DMS53 (cell line): ENCODE measurements around the gene CMC2.

ENCODE experiments used
- DNase-seq: peaks from one replicate; lab custom pipeline; 2025; lab: John Stamatoyannopoulos, UW

CMC2 gene

GRCh38 chr16:81003064-81003463 is 3.6 kb downstream of the CMC2 start:
- no peak for DNase-seq

DNA sequence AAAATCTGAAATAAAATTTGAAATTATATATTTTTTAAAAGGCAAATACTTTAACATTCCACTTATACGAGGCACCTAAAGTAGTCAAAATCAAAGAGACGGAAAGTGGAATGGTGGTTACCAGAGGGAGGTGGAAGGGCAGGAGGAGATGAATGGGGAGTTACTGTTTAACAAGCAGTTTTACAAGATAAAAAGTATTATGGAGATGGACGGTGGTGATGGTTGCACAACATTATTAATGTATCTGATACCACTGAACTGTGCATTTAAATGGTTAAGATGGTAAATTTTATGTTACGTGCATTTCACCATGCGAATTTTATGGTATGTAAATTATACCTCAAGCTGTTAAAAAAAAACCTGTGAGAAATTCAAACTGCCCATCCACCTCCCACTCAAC is 5.4 kb downstream of the CMC2 start:
- no peak for DNase-seq

GRCh38 chr16:81000873-81001272 is 5.8 kb downstream of the CMC2 start:
- DNase-seq = no peak

- no peak for DNase-seq
Measured at GRCh38 chr16:80997964-80998620, 8.6 kb downstream of the CMC2 start.

- peak; percentile 52 for DNase-seq
Measured at GRCh38 chr16:80997139-80997798, 9.4 kb downstream of the CMC2 start.

DNA sequence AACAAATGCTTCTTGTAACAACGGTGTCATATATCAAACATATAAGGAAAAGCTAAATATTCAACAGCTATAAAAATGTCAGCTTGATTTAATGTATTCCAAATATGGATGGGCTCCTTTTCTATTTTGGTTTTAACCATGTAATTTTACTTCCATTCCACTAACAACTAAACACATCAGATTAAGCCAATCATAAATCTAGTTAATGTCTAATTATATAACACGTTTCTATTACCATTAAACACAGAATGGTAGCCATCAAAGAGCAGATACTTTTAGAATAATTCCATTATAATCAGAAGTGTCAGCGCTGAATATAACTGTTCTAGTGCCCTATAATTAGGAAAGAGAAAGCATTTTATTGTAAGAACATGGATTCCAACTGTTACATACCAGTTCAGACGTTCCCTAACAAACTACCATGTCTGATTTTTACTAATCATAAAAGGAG is 10.0 kb downstream of the CMC2 start:
- DNase-seq = no peak

- DNase-seq = no peak
Measured at GRCh38 chr16:80994451-80994850, 12.2 kb downstream of the CMC2 start.

DNA sequence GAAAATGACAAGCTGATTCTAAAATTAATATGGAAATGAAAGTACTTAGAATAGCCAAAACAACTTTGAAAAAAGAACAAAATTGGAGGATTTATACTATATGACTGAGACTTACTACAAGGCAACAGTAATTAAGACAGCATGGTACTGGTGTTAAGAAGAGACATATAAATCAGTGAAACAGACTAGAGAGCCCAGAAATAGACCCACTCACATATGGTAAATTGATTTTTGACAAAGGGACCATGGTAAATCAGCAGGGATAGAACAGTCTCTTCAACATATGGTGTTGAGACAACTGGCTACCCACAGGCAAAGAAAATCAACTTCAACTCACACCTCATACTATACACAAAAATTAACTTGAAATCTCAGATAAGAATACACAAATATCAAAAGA is 12.9 kb downstream of the CMC2 start:
- no peak for DNase-seq

DNA sequence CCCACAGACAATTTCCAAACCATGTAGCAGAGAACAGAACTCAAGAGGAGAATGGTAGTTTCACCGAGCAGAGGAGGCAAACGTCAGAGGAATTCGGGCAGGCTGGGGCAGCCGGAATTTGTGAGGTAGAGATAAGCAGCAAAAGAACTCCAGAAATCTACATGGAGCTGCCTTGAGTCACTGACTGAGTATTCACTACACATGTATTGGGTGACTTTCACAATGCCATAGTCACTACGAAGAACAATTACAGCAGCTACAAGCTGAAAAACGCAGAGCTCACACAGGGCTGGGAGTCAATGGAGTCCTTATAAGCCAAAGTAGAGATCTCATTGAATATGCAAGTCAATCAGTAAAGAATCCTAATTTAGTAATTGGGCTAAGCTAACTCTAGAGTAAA is 13.4 kb downstream of the CMC2 start:
- DNase-seq = no peak

GRCh38 chr16:80992676-80993293 is 13.9 kb downstream of the CMC2 start:
- no peak for DNase-seq

GRCh38 chr16:80991792-80992430 is 14.8 kb downstream of the CMC2 start:
- no peak for DNase-seq

GRCh38 chr16:80990978-80991377 is 15.7 kb downstream of the CMC2 start:
- no peak for DNase-seq

DNA sequence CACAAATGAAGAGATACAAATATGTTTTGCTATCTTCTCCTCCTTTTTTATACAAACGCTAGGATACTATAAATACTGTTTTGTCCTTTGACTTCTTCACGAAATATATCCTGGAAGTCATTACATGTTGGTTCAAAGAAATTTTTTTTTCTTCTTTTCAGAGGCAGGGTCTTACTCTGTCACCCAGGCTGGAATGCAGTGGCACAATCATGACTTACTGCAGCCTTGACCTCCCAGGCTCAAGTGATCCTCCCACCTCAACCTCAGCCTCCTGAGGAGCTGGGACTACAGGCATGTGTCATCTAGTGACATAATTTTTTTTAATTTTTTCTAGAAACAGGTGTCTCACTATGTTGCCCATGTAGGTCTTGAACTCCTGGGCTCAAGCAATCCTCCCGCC is 16.1 kb downstream of the CMC2 start:
- no peak for DNase-seq

DNA sequence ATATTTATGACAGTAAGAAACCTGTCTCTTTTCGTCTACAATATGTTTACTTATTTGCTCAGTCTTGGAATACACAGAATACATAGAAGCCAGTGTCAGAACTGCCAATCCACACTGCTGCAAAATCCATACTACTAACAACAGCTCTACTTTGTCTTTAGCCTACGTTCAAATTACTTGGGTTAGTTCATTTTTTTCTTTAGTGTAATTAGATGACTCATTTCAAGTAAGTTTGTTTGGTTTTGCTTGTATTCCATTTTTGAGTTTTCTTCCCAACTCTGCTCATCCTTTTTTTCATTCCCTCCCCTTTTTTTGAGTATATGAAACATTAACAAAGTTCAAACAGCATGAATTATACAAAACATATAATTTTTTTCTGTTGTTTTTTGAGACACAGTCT is 16.9 kb downstream of the CMC2 start:
- DNase-seq = no peak

DNA sequence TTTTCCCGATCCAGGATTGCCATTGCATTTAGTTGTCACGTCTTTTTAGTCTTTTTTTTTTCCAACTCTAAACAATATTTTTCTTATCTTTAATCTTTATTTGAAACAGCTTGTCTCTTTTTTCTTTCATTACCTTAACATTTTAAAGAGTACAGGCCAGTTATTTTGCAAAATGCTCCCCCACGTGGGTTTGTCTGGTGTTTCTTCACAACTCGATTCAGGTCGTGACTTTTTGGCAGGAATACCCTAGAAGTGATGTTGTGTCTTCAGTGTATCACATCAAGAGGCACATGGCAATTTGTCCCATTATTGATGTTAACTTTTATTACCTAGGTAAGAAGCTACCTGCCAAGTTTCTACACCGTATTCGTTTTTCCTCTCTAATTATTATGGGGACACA is 17.9 kb downstream of the CMC2 start:
- no peak for DNase-seq

GRCh38 chr16:80986557-80986956 is 20.1 kb downstream of the CMC2 start:
- DNase-seq = no peak

DNA sequence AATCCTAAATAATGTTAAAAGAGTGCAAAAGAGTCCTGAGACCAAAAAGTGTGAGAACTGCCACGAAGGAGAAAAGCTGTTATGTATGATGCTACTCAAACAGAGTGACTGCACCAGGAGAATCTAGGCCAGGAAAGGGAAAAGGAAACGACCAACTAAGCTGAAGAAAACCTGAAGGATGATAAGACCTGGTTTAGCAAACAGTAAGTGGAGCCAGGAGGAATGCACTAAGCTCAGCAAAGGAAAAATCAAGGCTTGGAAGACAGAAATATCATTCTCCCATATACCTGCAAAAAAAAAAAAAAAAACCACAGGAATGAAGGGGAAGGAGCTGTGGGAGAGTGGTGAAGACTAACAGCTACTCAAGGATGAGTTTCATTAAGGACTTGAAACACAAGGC is 21.1 kb downstream of the CMC2 start:
- DNase-seq = no peak

GRCh38 chr16:80984124-80984892 is 22.4 kb downstream of the CMC2 start:
- DNase-seq = no peak

DNA sequence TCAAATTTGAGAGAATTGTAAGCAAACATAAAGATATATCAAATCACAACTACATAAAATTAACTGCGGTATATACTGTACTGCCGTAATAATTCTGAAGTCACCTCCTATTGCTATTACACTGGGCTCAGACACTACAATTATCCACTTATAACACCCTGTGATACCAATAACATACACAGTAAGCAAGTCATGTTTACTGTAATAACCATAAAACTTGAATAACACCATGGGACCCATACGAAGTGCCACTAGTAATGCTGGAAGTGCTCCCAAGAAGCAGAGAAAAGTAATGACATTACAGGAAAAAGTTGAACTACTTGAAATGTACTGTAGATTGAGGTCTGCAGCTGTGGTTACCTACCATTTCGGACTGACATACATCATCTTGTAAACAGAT is 24.0 kb downstream of the CMC2 start:
- no peak for DNase-seq

DNA sequence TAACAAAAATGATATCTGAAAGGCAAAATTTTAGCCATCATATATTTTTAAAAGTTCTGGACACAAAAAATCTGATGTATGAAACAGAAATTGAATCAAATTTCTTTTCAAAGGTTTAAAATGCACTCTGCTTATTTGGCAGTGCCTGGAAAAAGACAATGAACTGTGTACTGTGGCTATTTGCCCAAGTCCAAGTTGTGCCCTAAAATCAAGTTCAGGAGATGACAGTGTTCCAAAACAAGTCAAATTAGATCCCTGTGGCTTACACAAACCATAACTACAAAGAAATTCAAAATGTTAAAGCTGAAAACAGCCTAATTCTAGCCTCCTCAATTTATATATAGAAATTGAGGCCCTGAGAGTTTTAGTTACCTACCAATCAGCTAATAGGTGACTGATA is 25.6 kb downstream of the CMC2 start:
- no peak for DNase-seq

DNA sequence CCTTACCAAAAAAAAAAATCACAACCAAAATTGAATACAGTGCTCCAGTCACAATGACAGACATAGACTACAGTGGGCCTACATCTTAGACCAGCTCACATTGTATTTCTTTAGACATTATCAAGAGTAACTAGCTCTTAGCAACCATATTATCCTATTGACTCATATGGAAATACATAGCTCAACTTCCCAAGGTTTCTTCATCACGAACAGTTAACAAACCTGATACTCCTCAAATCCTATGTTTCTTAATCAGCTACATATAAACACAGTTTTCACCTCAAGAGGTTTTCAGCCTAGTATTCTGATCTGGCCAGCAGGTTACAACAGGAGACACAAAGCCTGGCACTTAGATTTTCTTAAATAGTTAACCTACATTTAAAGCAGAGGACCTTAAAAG is 29.7 kb downstream of the CMC2 start:
- no peak for DNase-seq

DNA sequence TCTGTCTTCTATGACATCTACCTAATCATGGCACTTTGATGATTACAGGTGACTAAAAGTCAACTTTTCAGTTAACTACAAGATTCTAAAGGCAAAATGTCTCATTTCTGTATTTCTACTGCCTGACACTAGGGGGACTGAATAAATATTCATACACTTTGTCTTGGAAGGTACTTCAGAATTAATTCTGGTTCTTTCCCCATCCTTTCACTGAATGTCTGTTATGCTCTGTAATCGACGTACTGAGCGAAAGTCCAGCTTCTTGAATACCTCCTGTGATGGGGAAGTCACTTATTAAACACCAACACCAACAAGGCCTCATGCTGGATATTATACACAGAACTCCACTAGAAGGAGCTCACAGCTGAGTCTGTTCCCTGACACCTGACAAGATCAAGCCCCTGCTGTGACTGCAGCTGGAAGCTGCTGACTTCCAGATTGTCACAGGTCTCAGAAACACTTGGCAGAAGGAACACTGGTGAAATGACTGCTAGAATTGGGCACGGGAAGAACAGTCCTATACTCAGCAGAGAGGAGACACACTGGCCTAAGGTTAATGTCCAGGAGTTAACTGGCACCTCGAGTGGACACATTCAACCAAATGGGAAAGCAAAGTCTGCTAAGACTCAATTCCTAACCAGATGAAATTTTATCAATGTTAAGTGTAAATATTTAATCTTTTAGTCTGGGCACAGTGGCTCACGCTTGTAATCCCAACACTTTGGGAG is 31.9 kb downstream of the CMC2 start:
- DNase-seq = peak; percentile 6
